Thyroid gland (tissue), 4 donors: ENCODE results near the gene NECTIN2.

Experiments
- CTCF ChIP-seq, 6 experiments: fragments of 200-600 bp in 3 of 6; fragments of 450-650 bp in 3 of 6; sonication (generic) in 3 of 6; IDR thresholded peaks; one replicate each; pipeline ENCODE4 v1.5.1; 2016 to 2019; ENCODE audit warnings: antibody characterized with exemption in 6 of 6, mild to moderate bottlenecking in 2 of 6, inconsistent platforms in 1 of 6, moderate library complexity in 1 of 6
- POLR2A ChIP-seq, 2 donors: fragments of 450-650 bp; IDR thresholded peaks; one replicate each; pipeline ENCODE4 v1.6.1; 2017; ENCODE audit warnings: antibody characterized with exemption in 2 of 2, mild to moderate bottlenecking in 2 of 2, moderate library complexity in 1 of 2

- TF ChIP-seq CTCF (IDR thresholded peaks at IDR 0.05) = no peak
- TF ChIP-seq POLR2A (IDR thresholded peaks at IDR 0.05) = no peak
These were observed 51.7 kb downstream of the NECTIN2 start for GRCh38 chr19:44897835-44898234.
